Neural crest cell (in vitro differentiated cells): ENCODE measurements around the gene CLSTN2. TPM values are rescaled to one million over a fixed set of nuclear protein-coding genes. Genes with fewer than 3 reads are reported as not detected.

Experiments used
- DNase-seq: peaks from one replicate; pipeline ENCODE4 v3.0.0; 2021; ENCODE audit warnings: low read depth, mixed read lengths, low spot score
- H3K27ac Mint-ChIP-seq: one replicate; pipeline ENCODE4 v1.8.0; 2021; ENCODE audit warnings: mild to moderate bottlenecking, mixed read lengths; ENCODE audit not compliant: unreplicated experiment
- H3K27me3 Mint-ChIP-seq: 2 replicates; pipeline ENCODE4 v1.8.0; 2021; ENCODE audit warnings: low read depth, mild to moderate bottlenecking, mixed read lengths
- H3K36me3 Mint-ChIP-seq: 2 replicates; pipeline ENCODE4 v1.8.0; 2021; ENCODE audit warnings: low read depth, mild to moderate bottlenecking, mixed read lengths
- H3K4me1 Mint-ChIP-seq: 2 replicates; pipeline ENCODE4 v1.8.0; 2021; ENCODE audit warnings: mixed read lengths
- H3K4me3 Mint-ChIP-seq: one replicate; pipeline ENCODE4 v1.8.0; 2021; ENCODE audit warnings: mild to moderate bottlenecking, mixed read lengths
- H3K9me3 Mint-ChIP-seq: 2 replicates; pipeline ENCODE4 v1.8.0; 2021; ENCODE audit warnings: mixed read lengths
- CTCF ChIP-seq: fragments of 200-600 bp; sonication (generic); conservative IDR thresholded peaks from 2 replicates; pipeline ENCODE4 v1.5.0; 2021; ENCODE audit warnings: antibody characterized with exemption, mild to moderate bottlenecking
- total RNA-seq: library from RNA; stranded (reverse); gene quantifications from 2 replicates; pipeline ENCODE4 v1.2.1, GENCODE V29; 2021

Gene CLSTN2
- total RNA-seq, 1 donor from 2014 or later: 1.9 TPM

GRCh38 chr3:140334132-140334929 lies 399.3 kb downstream of the CLSTN2 start:
- no peaks in the 10 kb centered on the region for H3K36me3 Mint-ChIP-seq
- no peak overlapping the region for H3K27ac Mint-ChIP-seq

DNA sequence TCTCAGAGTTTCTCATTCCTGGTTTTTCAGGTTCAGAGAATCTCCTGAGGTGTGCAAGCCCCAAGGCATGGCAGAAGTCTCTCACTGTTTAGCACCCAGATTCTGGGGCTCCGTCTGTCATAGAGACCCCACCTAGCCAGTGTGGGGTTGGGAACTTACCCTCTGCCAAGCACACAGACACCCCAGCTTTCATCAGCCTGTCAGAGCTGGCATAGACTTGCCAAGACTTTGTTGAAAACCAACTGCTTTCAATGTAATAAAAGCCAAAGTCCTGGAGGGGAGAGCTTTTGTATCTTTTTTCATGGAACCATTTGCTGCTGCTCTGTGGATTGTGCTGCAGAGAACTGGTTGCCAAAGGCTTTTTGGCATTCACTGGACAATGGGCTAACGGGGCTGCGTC lies 401.5 kb downstream of the CLSTN2 start:
- Mint-ChIP-seq H3K4me3 (no peak overlapping the region), H3K4me1 (no peaks in the 10 kb centered on the region), H3K27me3 (no peaks in the 10 kb centered on the region), H3K9me3 (no peaks in the 10 kb centered on the region), H3K36me3 (no peaks in the 10 kb centered on the region), H3K27ac (no peak overlapping the region)
- no peak for DNase-seq
- no peak for TF ChIP-seq CTCF

More at GRCh38 chr3:140334132-140334929, 399.3 kb downstream of the CLSTN2 start:
- no peak for DNase-seq
- H3K27me3 Mint-ChIP-seq: no peaks in the 10 kb centered on the region
- H3K4me1 Mint-ChIP-seq: no peaks in the 10 kb centered on the region
- no peaks in the 10 kb centered on the region for H3K9me3 Mint-ChIP-seq
- no peak for TF ChIP-seq CTCF
- no peak overlapping the region for H3K4me3 Mint-ChIP-seq

GRCh38 chr3:140338916-140339315 lies 403.9 kb downstream of the CLSTN2 start:
- no peaks in the 10 kb centered on the region for H3K4me1 Mint-ChIP-seq

GRCh38 chr3:140341203-140341602 lies 406.2 kb downstream of the CLSTN2 start:
- no peak overlapping the region for H3K27ac Mint-ChIP-seq
- no peaks in the 10 kb centered on the region for H3K36me3 Mint-ChIP-seq
- no peak overlapping the region for H3K4me3 Mint-ChIP-seq
- no peak for TF ChIP-seq CTCF
- no peaks in the 10 kb centered on the region for H3K27me3 Mint-ChIP-seq
- no peaks in the 10 kb centered on the region for H3K4me1 Mint-ChIP-seq
- no peak for DNase-seq
- H3K9me3 Mint-ChIP-seq: no peaks in the 10 kb centered on the region

More at GRCh38 chr3:140338916-140339315, 403.9 kb downstream of the CLSTN2 start:
- H3K4me3 Mint-ChIP-seq: no peak overlapping the region
- H3K27ac Mint-ChIP-seq: no peak overlapping the region
- no peaks in the 10 kb centered on the region for H3K9me3 Mint-ChIP-seq
- no peak for DNase-seq
- TF ChIP-seq CTCF: no peak
- no peaks in the 10 kb centered on the region for H3K36me3 Mint-ChIP-seq
- H3K27me3 Mint-ChIP-seq: no peaks in the 10 kb centered on the region

GRCh38 chr3:140341817-140342403 lies 406.9 kb downstream of the CLSTN2 start:
- no peaks in the 10 kb centered on the region for H3K27me3 Mint-ChIP-seq
- H3K9me3 Mint-ChIP-seq: no peaks in the 10 kb centered on the region
- no peaks in the 10 kb centered on the region for H3K36me3 Mint-ChIP-seq
- H3K4me1 Mint-ChIP-seq: no peaks in the 10 kb centered on the region
- H3K4me3 Mint-ChIP-seq: no peak overlapping the region
- TF ChIP-seq CTCF: no peak
- DNase-seq: no peak
- H3K27ac Mint-ChIP-seq: no peak overlapping the region
